ENCODE data around the gene VWA1. TPM values are rescaled to one million over a fixed set of nuclear protein-coding genes. Genes with fewer than 3 reads are reported as not detected.
A peak's percentile ranks its signal among the peaks of the same experiment; 100 is the strongest.
"Not testable (repeated sequence)": the region's sequence is repeated elsewhere in the genome, so short reads cannot be mapped to it uniquely, and the experiment has no call there.

VWA1 gene
- total RNA-seq, 1 experiment from 2014 or later, result 858 TPM

DNA sequence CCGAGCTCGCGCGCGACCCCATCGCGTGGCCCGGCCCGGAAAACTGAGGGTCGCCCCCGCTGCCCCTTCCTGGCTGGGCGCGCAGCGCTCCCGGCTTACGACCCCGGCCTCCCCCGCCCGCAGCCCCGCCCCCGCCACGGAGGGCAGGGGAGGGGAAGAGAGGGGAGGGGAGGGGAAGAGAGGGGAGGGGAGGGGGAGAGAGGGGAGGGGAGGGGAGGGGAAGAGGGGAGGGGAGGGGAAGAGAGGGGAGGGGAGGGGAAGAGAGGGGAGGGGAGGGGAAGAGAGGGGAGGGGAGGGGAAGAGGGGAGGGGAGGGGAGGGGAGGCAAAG, 7.7 kb upstream of the VWA1 start:
- no peaks in the 10 kb centered on the region for H3K9me3 ChIP-seq (ENCODE audit: control insufficient read depth, insufficient read depth, low read depth, low read length)
- no peak overlapping the region for H3K27ac ChIP-seq (ENCODE audit: low read length)
- CTCF ChIA-PET, result no interaction called here
- no peaks in the 10 kb centered on the region for H3K27me3 ChIP-seq (ENCODE audit: control insufficient read depth, insufficient read depth, low read length)
- TF ChIP-seq REST (IDR thresholded peaks at IDR 0.05; ENCODE audit: insufficient read depth in 1 of 2, low read depth in 2 of 2, low read length in 1 of 2) (no peak), SIN3A (IDR thresholded peaks at IDR 0.05; ENCODE audit: borderline replicate concordance, insufficient read depth, low read depth, low read length) (no peak), POLR2AphosphoS5 (IDR thresholded peaks at IDR 0.05; ENCODE audit: low read depth, low read length) (no peak), TCF7L2 (IDR thresholded peaks at IDR 0.05; ENCODE audit: low read depth, low read length) (no peak)
- TF ChIP-seq, protein P1, sequence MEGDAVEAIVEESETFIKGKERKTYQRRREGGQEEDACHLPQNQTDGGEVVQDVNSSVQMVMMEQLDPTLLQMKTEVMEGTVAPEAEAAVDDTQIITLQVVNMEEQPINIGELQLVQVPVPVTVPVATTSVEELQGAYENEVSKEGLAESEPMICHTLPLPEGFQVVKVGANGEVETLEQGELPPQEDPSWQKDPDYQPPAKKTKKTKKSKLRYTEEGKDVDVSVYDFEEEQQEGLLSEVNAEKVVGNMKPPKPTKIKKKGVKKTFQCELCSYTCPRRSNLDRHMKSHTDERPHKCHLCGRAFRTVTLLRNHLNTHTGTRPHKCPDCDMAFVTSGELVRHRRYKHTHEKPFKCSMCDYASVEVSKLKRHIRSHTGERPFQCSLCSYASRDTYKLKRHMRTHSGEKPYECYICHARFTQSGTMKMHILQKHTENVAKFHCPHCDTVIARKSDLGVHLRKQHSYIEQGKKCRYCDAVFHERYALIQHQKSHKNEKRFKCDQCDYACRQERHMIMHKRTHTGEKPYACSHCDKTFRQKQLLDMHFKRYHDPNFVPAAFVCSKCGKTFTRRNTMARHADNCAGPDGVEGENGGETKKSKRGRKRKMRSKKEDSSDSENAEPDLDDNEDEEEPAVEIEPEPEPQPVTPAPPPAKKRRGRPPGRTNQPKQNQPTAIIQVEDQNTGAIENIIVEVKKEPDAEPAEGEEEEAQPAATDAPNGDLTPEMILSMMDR (IDR thresholded peaks at IDR 0.05), result no peak
- POLR2A ChIA-PET, result no interaction called here
- intact Hi-C loops (cut with micrococcal nuclease; ENCODE audit: unreplicated experiment) (no loop called here), in situ Hi-C loops (cut with HindIII; ENCODE audit: low pct_unique_long_range_greater_than_20kb, low sequenced_read_pairs) (no loop called here)
- H3K36me3 ChIP-seq (ENCODE audit: control insufficient read depth, insufficient read depth, low read length), result no peaks in the 10 kb centered on the region
- no peak for ATAC-seq
- H3K4me1 ChIP-seq (ENCODE audit: control insufficient read depth, insufficient read depth, low read length), result peaks cover 51% of the 10 kb centered on the region
- no TSS peak for BruUV-seq (replicated peaks)
- DNase-seq (ENCODE audit: low read depth, low spot score), result no peak
- H3K4me3 ChIP-seq (ENCODE audit: low read depth in 2 of 2, low read length in 2 of 2), result peak overlapping the region; percentile 8 to 20; a peak in 1 of 4 replicates

GRCh38 chr1:1428174-1428573, 7.3 kb upstream of the VWA1 start:
- in situ Hi-C loops (cut with HindIII; ENCODE audit: low pct_unique_long_range_greater_than_20kb, low sequenced_read_pairs) (no loop called here), intact Hi-C loops (cut with micrococcal nuclease; ENCODE audit: unreplicated experiment) (no loop called here)
- ChIA-PET CTCF (no interaction called here), POLR2A (no interaction called here)
- no peaks in the 10 kb centered on the region for H3K27me3 ChIP-seq (ENCODE audit: control insufficient read depth, insufficient read depth, low read length)
- no peaks in the 10 kb centered on the region for H3K9me3 ChIP-seq (ENCODE audit: control insufficient read depth, insufficient read depth, low read depth, low read length)
- ATAC-seq (no peak), DNase-seq (ENCODE audit: low read depth, low spot score) (no peak)
- no peaks in the 10 kb centered on the region for H3K36me3 ChIP-seq (ENCODE audit: control insufficient read depth, insufficient read depth, low read length)
- TF ChIP-seq TCF7L2 (IDR thresholded peaks at IDR 0.05; ENCODE audit: low read depth, low read length) (no peak), SIN3A (IDR thresholded peaks at IDR 0.05; ENCODE audit: borderline replicate concordance, insufficient read depth, low read depth, low read length) (0 out of 2 replicates have a peak, but pooled peaks have one; percentile 19), REST (IDR thresholded peaks at IDR 0.05; ENCODE audit: insufficient read depth in 1 of 2, low read depth in 2 of 2, low read length in 1 of 2) (no peak), POLR2AphosphoS5 (IDR thresholded peaks at IDR 0.05; ENCODE audit: low read depth, low read length) (0 out of 2 replicates have a peak, but pooled peaks have one; percentile 16)
- no TSS peak for BruUV-seq (replicated peaks)
- H3K27ac ChIP-seq (ENCODE audit: low read length), result peak overlapping the region; percentile 91
- H3K4me3 ChIP-seq (ENCODE audit: low read depth in 2 of 2, low read length in 2 of 2), result no peak overlapping the region
- peaks cover 52% of the 10 kb centered on the region for H3K4me1 ChIP-seq (ENCODE audit: control insufficient read depth, insufficient read depth, low read length)

DNA sequence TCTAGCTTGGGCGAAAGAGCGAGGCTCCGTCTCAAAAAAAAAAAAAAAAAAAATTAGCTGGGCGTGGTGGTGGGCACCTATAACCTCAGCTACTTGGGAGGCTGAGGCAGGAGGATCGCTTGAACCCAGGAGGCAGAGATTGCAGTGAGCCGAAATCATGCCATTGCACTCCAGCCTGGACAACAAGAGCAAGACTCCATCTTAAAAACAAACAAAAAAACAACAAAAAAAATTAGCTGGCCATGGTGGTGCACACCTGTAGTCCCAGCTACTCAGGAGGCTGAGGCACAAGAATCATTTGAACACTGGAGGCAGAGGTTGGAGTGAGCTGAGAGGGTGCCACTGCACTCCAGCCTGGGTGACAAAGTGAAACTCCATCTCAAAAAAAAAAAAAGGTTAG, 6.5 kb upstream of the VWA1 start:
- H3K9me3 ChIP-seq (ENCODE audit: control insufficient read depth, insufficient read depth, low read depth, low read length); H3K4me3 ChIP-seq (ENCODE audit: low read depth in 2 of 2, low read length in 2 of 2); DNase-seq (ENCODE audit: low read depth, low spot score); POLR2A ChIA-PET; BruUV-seq (replicated peaks); intact Hi-C loops (cut with micrococcal nuclease; ENCODE audit: unreplicated experiment); H3K27me3 ChIP-seq (ENCODE audit: control insufficient read depth, insufficient read depth, low read length); in situ Hi-C loops (cut with HindIII; ENCODE audit: low pct_unique_long_range_greater_than_20kb, low sequenced_read_pairs); H3K36me3 ChIP-seq (ENCODE audit: control insufficient read depth, insufficient read depth, low read length); ATAC-seq: not testable (repeated sequence)
- peak overlapping the region; percentile 91 for H3K27ac ChIP-seq (ENCODE audit: low read length)
- CTCF ChIA-PET, result interaction anchor here (0.7 kb wide), 1 partner anchor 11 kb away, joined by 6 read pairs; no protein-coding TSS in a partner anchor
- H3K4me1 ChIP-seq (ENCODE audit: control insufficient read depth, insufficient read depth, low read length), result peaks cover 58% of the 10 kb centered on the region
